A549 (cell line): ENCODE results near the gene NAT10.

ENCODE experiments used
- HOXA7 ChIP-seq: fragments of 250-450 bp; sonication (Bioruptor Pico); IDR thresholded peaks from 2 replicates; pipeline ENCODE4 v1.5.0; 2020; ENCODE audit warnings: mild to moderate bottlenecking, moderate library complexity
- RAD21 ChIP-seq, 2 experiments: fragments of >200 bp in 1 of 2; sonication (Bioruptor Twin) in 1 of 2; formaldehyde crosslinking in 1 of 2; IDR thresholded peaks in 1 of 2; conservative IDR thresholded peaks in 1 of 2; 2 replicates in 1 of 2; 3 replicates in 1 of 2; pipeline ENCODE4 v1.6.1; 2012 to 2018; ENCODE audit warnings: inconsistent platforms in 1 of 2

DNA sequence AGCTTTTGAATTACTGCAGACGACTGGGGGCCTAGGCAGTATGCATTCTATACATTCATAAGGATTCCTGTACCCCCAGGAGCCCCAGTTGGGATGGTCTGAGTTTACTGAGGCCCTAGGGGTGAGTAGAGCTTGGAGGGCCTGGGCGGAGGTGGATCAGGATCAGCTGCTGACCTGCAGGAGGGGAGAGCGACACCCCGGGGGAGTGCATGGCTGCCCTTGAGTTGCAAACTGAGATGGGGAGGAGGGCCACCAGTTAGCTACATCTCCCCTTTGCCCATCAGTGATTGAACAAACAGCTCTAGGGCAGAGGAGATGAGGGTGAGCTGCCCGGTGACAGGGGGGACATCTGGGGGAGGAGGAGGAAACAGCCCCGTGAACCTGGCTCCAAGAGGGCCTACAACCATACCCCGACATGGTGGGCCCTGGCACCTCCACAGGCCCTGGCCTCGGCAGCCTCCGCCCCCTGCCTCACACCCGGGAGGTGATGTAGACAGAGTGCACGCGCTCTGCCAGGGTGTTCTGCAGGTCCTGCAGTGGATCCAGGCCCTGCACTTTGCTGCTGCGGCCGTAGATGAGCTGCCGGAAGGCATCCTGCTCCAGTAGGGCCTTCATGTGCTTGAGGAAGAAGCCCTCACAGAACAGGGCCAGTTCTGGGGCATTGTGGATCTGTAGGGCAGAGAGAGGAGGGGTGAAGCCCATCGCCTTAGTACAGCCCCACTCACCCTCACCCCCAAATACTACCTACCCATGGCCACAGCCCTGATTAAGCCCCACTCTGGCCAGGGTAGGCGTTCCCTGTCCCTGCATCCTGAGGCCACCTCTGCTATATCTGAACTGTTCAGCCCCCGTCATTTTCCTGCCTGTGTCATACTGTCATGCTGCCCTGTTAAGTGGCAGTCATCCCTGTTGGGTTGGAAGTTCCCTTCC lies 46.8 kb downstream of the NAT10 start:
- no peak for TF ChIP-seq RAD21 (conservative IDR thresholded peaks at IDR 0.05 in 1 of 2, IDR thresholded peaks at IDR 0.05 in 1 of 2)
- TF ChIP-seq HOXA7 (CRISPR knock-in tag): no peak
